ENCODE results near the gene SFTPA1.
"Not testable (repeated sequence)": the region's sequence is repeated elsewhere in the genome, so short reads cannot be mapped to it uniquely, and the experiment has no call there.

The SFTPA1 gene

DNA sequence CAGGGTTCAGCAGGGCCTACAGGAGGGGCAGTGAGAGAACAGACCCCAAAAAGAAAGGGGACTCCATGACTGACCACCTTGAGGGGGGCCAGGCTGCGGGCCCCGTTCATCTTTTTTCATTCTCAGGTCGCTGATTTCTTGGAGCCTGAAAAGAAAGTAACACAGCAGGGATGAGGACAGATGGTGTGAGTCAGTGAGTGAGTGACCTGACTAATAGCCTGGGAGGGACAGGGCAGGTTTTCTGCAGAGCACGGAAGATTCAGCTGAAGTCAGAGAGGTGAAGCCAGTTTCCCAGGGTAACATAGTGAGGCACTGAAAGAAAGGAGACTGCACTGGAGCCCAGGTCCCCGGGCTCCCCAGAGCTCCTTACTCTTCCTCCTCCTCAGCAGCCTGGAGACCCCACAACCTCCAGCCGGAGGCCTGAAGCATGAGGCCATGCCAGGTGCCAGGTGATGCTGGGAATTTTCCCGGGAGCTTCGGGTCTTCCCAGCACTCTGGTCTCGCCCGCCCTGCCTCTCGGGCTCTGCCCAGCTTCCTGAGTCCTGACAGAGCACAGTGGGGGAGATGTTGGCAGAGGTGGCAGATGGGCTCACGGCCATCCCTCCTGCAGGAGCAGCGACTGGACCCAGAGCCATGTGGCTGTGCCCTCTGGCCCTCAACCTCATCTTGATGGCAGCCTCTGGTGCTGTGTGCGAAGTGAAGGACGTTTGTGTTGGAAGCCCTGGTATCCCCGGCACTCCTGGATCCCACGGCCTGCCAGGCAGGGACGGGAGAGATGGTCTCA is 646 bp downstream of the SFTPA1 start:
- DNase-seq = not testable (repeated sequence)

DNA sequence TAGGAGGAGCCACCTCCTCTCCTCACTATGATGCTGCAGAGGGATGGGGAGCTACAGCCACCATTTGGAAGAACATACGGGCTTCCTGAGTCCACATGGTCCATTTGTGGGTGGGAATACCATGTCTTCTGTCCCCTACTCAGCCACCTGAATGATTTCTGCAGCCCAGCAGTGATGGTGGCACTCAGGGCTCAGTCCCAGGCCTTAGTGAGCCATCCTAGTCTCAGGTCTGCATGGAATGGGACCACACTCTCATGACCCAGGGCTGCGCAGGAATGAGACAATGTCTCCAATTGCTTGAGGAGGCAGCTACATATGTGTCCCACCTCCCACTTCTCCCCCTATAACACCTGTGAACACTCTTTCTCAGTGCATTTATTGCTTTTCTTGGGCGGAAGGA is 4.8 kb downstream of the SFTPA1 start:
- DNase-seq = no peak

DNA sequence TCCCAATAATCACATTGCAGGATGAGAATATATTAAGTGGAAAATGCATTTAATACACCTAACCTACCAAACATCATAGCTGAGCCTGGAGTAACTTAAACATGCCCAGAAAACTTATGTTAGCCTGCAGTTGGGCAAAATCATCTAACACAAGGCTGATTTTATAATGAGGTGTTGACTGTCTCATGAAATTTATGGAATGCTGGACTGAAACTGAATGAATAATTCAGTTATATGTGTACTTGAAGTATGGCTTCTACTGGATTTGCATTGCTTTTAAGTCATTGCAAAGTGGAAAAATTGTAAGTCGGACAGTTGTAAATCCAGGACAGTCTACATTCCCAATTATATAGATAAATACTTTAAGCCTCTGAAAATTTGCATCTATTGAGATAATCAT is 5.4 kb downstream of the SFTPA1 start:
- no peak for DNase-seq

DNA sequence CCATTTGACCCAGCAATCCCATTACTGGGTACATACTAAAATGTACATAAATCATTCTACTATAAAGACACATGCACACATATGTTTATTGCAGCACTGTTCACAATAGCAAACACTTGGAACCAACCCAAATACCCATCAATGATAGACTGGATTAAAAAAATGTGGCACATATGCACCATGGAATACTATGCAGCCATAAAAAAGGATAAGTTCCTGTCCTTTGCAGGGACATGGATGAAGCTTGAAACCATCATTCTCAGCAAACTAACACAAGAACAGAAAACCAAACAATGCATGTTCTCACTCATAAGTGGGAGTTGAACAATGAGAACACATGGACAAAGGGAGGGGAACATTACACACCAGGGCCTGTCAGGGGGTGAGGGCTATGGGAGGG is 12.9 kb downstream of the SFTPA1 start:
- not testable (repeated sequence) for DNase-seq

DNA sequence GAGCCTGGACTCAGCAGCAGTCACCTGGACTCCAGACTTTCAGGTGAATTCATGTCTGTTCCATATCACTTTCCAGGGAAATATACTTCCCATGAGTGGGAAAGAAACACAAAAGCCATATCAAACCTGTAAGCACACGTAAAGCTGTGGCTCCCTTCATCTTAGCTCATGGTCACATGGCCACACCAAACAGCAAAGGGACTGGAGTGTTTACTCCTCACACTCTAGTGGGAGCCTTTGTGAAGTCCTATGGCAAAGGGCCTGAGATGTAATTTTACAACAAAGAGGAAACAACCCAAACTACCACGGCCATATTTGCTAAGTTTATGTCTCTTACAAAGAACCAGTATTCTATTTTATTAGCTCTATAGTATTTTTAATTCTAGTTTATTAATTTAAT is 16.3 kb downstream of the SFTPA1 start:
- DNase-seq = no peak

DNA sequence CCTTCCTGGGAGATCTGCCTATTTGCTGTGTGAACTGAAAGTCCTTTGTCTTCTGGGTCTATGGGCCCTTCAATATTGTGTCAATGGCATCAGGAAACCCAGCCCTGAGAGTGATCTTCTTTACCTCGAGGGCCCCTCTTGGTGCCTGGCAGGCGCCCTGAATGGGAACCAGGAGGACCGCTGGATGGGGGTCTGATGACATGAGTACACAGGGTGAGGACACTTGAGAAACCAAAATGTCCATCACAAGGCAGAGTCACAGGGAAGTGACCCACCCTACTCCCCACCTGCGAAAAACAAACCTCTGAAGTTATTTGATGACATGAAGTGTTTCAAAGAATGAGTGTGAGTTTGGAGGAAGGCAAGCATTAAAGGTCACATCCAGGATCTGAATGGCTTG is 17.3 kb downstream of the SFTPA1 start:
- DNase-seq = no peak

DNA sequence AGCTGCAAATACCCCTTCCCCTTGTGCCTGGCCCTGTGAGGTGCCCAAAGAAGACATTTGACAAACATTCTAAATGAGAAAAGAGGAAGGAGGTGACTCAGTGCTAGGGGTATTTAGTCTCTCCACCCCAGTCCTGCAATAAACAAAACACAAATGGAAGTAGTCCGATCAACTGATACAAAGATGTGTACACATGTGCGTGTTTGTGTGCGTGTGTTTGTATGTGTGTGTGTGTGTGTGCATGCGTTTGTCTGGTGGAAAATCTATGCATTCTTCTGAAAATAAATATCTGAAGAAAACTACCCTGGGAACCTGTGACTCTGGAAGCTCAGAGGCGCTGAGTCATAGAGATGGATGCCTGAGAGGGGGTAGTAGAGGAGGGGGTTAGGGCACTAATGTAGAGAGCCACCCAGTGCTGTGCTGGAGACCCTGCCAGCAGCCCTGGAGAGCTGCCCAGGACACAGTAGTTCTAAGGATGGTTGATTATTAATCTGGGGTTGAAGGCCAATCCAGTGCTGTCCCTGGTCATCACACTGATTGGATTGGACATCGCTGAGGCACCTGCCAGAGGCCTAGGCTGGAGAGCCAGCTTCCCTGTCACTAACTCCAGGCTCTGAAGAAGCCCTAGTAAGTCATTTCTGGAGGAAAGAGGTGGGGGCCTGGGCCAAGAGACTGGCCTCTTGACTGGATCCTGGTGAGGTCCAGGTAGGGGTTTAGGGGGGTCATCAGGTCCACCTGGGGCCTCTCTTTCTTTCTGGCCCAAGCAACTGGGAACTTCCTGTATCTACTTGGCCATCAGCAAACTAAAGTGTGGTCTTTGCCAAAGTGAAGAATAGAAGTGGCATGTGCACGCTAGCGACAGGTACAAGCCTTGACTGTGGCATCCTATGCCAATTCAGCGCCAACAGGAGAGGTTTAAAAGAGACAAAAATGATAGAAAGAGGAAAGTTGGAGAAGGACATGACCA is 18.5 kb downstream of the SFTPA1 start:
- DNase-seq = no peak

DNA sequence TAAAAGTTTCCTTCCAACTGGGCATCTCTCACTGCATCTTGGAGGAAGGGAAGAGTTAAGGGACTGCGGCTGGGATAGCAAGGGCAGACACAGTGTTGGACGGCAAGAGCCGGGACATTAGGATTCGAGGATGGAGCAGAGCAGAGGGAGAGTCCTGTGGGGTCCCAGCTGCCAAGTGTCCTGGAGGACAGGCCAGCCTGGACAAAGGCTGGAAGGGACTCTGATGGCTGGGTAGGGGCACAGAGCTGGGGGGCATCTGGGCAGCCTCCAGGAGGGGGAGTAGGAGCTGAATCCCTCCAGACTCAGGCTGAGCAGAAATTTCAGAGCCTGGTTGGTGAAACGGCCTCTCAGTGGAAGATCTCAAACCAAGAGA is 19.2 kb downstream of the SFTPA1 start:
- DNase-seq = no peak

DNA sequence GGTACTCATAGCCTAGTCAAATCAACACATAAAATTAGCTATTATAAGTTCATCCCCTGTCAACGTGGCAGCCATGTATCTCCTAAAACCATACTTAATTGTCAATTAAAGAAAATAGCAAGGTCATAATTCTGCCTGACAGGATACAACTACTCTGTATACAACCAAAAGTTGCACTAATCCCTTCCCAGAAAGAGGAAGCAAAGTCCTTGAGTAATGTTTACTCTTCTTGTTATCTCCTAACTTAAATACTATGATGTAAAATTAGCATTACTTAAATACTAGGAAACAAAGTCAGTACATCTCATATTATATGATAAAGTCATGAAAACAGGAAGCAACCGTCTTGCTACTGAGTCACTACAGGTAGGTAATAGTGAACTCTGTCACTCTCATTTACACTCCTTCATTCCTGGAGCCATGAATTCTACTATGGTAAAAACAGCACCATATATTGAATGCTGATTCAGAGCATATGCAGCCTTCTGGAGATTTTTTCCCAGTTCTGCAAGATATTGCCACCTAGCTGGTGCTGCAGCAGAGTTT is 26.0 kb downstream of the SFTPA1 start:
- not testable (repeated sequence) for DNase-seq

DNA sequence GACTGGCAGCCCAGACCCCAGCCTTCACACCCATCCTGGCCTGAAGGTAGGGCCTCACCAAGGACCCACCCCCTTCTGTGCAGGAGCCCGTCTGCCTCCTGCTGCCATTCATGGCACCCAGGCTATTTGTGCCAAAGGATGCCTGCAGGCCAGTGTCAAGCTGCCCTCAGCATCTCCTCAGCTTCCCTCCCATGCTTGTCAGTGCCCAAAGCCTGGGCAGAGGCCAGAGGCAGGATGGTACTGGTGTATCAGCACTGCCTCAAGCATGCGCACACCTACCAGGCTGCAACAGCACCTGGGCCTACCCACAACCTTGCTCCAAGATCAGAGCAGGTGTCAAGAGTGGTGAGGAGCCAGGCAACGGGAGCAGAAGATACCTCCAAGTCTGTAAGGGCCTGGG is 27.6 kb downstream of the SFTPA1 start:
- no peak for DNase-seq

DNA sequence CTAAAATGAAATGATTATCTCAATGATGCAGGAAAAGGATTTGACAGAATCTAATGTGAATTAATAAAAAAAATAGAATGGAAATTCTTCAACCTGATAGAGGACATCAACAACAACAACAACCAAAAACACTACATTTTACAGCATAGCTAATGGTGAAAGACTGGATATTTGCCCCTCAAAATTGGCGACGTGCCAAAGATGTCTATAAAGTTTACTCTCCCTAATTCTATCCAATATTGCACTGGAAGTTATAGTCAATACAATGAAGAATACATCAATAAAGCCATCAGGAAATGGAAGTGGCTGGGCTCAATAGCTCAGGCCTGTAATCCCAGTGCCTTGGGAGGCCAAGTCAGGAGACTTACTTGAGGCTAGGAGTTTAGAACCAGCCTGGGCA is 42.0 kb downstream of the SFTPA1 start:
- not testable (repeated sequence) for DNase-seq

DNA sequence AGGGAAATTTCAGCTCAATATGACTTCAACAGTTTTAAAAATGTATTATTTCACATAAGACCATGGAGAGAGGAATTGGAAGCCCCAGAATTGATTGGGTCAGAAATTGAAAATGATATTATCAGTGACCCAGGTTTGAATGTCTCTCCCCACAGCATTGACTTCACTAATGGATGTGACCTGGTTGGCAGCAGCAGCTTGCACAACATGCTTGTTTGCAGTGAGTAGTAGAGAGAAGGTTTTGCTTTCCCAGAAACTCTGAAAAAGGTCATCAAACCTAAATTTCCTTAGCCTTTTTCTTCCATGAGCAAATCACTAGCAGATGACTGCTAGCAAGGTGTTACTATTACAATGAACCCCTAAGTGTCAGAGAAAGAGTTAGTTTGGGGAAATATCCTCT is 52.5 kb downstream of the SFTPA1 start:
- DNase-seq = not testable (repeated sequence)

DNA sequence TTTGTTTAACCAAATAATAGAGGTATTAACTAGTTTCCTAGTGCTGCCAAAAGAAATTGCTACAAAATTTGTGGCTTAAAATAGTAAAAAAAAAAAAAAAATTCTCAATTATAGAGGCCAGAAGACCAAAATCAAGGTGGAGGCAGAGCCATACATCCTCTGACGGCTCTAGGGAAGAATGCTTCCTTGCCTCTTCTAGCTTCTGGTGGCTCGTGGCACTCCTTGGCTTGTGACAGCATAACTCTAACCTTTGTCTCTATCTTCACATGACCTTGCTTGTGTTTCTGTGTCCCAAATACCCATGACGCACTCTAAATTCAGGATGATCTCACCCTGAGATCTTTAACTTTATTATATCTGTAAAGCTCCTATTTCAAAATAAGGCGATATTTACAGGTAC is 53.9 kb downstream of the SFTPA1 start:
- DNase-seq = not testable (repeated sequence)
